Measurements from ENCODE around the gene DNAJC16.
"Not testable (repeated sequence)": the region's sequence is repeated elsewhere in the genome, so short reads cannot be mapped to it uniquely, and the experiment has no call there.

- not testable (repeated sequence) for TF ChIP-seq ELK1 (IDR thresholded peaks at IDR 0.05; ENCODE audit: borderline replicate concordance, low read depth, low read length); CTCF (conservative IDR thresholded peaks at IDR 0.05; ENCODE audit: low read depth, low read length); POLR2A (IDR thresholded peaks at IDR 0.05; ENCODE audit: low read depth, low read length); MAZ (IDR thresholded peaks at IDR 0.05; ENCODE audit: borderline replicate concordance, low read depth, low read length); MAFK (IDR thresholded peaks at IDR 0.05; ENCODE audit: low read depth, low read length); SMC3 (IDR thresholded peaks at IDR 0.05; ENCODE audit: low read depth, low read length); USF2 (IDR thresholded peaks at IDR 0.05; ENCODE audit: low read depth, low read length)
These were observed 43.6 kb upstream of the DNAJC16 start for GRCh38 chr1:15482983-15483543.

Data from IMR-90 (cell line).